Activated B cell treated with CpG ODN at 0.5 μM for 24 hours (primary cell): ENCODE measurements around the gene TNFAIP3. TPM values are rescaled to one million over a fixed set of nuclear protein-coding genes. Genes with fewer than 3 reads are reported as not detected.
A peak's percentile ranks its signal among the peaks of the same experiment; 100 is the strongest.

Source experiments
- ATAC-seq: fragments of 200-7000 bp; cut with Tn5 transposase; one replicate; pipeline ENCODE4 v1.10.0; 2021; ENCODE audit warnings: low read depth, mild to moderate bottlenecking, moderate library complexity
- CTCF ChIA-PET: fragments of 350-600 bp; sonication (Branson Sonifier 250); formaldehyde crosslinking; loops from one replicate; lab custom pipeline; 2021; ENCODE audit warnings: antibody characterized with exemption; lab: Charles Lee
- POLR2A ChIA-PET: fragments of 350-600 bp; sonication (Branson Sonifier 250); formaldehyde crosslinking; loops from one replicate; lab custom pipeline; 2021; ENCODE audit warnings: antibody characterized with exemption; lab: Charles Lee
- DNase-seq: peaks from one replicate; pipeline ENCODE4 v3.0.0; 2022
- H3K27ac Mint-ChIP-seq: one replicate; pipeline ENCODE4 v1.8.0; 2020; ENCODE audit warnings: mixed read lengths
- H3K27me3 Mint-ChIP-seq: one replicate; pipeline ENCODE4 v1.8.0; 2021; ENCODE audit warnings: mixed read lengths
- H3K36me3 Mint-ChIP-seq: one replicate; pipeline ENCODE4 v1.8.0; 2021; ENCODE audit warnings: low read depth, mixed read lengths
- H3K4me1 Mint-ChIP-seq: one replicate; pipeline ENCODE4 v1.8.0; 2021; ENCODE audit warnings: mixed read lengths
- H3K4me3 Mint-ChIP-seq: one replicate; pipeline ENCODE4 v1.8.0; 2020; ENCODE audit warnings: mild to moderate bottlenecking, mixed read lengths
- H3K9me3 Mint-ChIP-seq: one replicate; pipeline ENCODE4 v1.8.0; 2020; ENCODE audit warnings: mixed read lengths
- intact Hi-C: fragments of 100-400 bp; cut with micrococcal nuclease; formaldehyde crosslinking; loops from one replicate; pipeline ENCODE4 v1.15.1; 2024
- total RNA-seq: library from RNA; stranded (reverse); gene quantifications from 2 replicates; pipeline ENCODE4 v1.2.3, GENCODE V29; 2022
- TF ChIP-seq, protein P1 (sequence below): fragments of 200-600 bp; IDR thresholded peaks from one replicate; pipeline ENCODE4 v1.8.0; 2022; ENCODE audit warnings: antibody characterized with exemption, mild to moderate bottlenecking

Gene TNFAIP3
- total RNA-seq, 1 donor from 2014 or later, result 226 TPM

DNA sequence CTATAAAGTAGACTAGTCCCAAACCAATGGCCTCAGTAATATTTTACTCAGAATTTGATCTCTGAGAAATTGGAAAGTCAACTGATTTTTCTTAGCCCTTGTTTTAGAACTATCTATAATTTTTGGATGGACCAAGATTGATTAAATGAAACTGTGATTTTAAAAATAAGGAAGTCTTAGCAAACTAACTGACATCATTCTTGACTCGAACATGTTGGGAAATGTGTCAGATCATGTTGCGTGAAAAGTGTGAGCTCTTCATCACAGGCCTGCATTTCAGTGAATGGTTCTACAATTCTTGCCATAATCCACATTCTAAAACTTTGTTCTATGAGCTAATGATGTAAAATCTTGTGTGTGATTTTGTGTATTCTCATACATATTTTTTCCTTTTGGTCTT is 11.0 kb downstream of the TNFAIP3 start:
- no peak overlapping the region for H3K4me3 Mint-ChIP-seq
- CTCF ChIA-PET, result interaction anchor here (1.7 to 3.8 kb wide), 2 partner anchors 61 to 67 kb away, joined by 5 to 11 read pairs; no protein-coding TSS in a partner anchor

DNA sequence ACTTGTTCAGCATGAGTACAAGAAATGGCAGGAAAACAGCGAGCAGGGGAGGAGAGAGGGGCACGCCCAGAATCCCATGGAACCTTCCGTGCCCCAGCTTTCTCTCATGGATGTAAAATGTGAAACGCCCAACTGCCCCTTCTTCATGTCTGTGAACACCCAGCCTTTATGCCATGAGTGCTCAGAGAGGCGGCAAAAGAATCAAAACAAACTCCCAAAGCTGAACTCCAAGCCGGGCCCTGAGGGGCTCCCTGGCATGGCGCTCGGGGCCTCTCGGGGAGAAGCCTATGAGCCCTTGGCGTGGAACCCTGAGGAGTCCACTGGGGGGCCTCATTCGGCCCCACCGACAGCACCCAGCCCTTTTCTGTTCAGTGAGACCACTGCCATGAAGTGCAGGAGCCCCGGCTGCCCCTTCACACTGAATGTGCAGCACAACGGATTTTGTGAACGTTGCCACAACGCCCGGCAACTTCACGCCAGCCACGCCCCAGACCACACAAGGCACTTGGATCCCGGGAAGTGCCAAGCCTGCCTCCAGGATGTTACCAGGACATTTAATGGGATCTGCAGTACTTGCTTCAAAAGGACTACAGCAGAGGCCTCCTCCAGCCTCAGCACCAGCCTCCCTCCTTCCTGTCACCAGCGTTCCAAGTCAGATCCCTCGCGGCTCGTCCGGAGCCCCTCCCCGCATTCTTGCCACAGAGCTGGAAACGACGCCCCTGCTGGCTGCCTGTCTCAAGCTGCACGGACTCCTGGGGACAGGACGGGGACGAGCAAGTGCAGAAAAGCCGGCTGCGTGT is 11.6 kb downstream of the TNFAIP3 start:
- Mint-ChIP-seq H3K9me3 (no peaks in the 10 kb centered on the region), H3K4me3 (no peak overlapping the region), H3K27me3 (no peaks in the 10 kb centered on the region), H3K27ac (peak overlapping the region; percentile 30), H3K36me3 (peaks cover 93% of the 10 kb centered on the region), H3K4me1 (peaks cover 50% of the 10 kb centered on the region)
- DNase-seq (no peak), ATAC-seq (no peak)
- intact Hi-C loops, result no loop called here
- ChIA-PET CTCF (interaction anchor here (3.8 kb wide), 1 partner anchor 66 kb away, joined by 11 read pairs; no protein-coding TSS in a partner anchor), POLR2A (interaction anchor here (0.9 kb wide), 1 partner anchor 62 kb away, joined by 3 read pairs; no protein-coding TSS in a partner anchor)
- TF ChIP-seq, protein P1, sequence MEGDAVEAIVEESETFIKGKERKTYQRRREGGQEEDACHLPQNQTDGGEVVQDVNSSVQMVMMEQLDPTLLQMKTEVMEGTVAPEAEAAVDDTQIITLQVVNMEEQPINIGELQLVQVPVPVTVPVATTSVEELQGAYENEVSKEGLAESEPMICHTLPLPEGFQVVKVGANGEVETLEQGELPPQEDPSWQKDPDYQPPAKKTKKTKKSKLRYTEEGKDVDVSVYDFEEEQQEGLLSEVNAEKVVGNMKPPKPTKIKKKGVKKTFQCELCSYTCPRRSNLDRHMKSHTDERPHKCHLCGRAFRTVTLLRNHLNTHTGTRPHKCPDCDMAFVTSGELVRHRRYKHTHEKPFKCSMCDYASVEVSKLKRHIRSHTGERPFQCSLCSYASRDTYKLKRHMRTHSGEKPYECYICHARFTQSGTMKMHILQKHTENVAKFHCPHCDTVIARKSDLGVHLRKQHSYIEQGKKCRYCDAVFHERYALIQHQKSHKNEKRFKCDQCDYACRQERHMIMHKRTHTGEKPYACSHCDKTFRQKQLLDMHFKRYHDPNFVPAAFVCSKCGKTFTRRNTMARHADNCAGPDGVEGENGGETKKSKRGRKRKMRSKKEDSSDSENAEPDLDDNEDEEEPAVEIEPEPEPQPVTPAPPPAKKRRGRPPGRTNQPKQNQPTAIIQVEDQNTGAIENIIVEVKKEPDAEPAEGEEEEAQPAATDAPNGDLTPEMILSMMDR, result no peak

More for the DNA sequence above, 11.0 kb downstream of the TNFAIP3 start:
- intact Hi-C loops, result no loop called here
- peak overlapping the region; percentile 30 for H3K27ac Mint-ChIP-seq
- ATAC-seq, result no peak
- no peaks in the 10 kb centered on the region for H3K27me3 Mint-ChIP-seq
- H3K4me1 Mint-ChIP-seq, result peaks cover 52% of the 10 kb centered on the region
- H3K9me3 Mint-ChIP-seq, result no peaks in the 10 kb centered on the region
- TF ChIP-seq, protein P1, result no peak
- DNase-seq, result no peak
- H3K36me3 Mint-ChIP-seq, result peaks cover 94% of the 10 kb centered on the region
- POLR2A ChIA-PET, result interaction anchor here (0.6 kb wide), 1 partner anchor 31 kb away, joined by 5 read pairs; no protein-coding TSS in a partner anchor

DNA sequence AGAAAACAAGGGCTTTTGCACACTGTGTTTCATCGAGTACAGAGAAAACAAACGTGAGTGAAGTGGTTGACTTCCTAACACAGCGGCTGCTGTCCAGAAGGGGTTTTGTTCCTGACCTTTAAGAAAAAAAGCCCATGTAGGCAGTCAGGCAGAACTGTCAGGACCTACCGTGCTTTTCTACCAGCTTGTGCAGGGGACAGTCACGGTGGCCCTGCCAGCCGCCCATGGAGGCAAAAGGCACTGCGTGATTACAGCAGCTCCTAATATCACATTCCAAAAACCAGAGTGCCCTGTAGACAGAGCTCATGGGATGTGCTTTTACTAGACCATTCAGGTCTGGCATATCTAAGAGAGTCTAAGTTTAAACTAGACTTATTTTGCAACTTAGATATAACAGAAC is 12.2 kb downstream of the TNFAIP3 start:
- DNase-seq (no peak), ATAC-seq (no peak)
- ChIA-PET POLR2A (interaction anchor here (0.9 kb wide), 1 partner anchor 61 kb away, joined by 3 read pairs; no protein-coding TSS in a partner anchor), CTCF (interaction anchor here (3.8 kb wide), 1 partner anchor 65 kb away, joined by 11 read pairs; no protein-coding TSS in a partner anchor)
- peaks cover 48% of the 10 kb centered on the region for H3K4me1 Mint-ChIP-seq
- peaks cover 92% of the 10 kb centered on the region for H3K36me3 Mint-ChIP-seq
- H3K27me3 Mint-ChIP-seq, result no peaks in the 10 kb centered on the region
- H3K27ac Mint-ChIP-seq, result no peak overlapping the region
- H3K9me3 Mint-ChIP-seq, result no peaks in the 10 kb centered on the region
- intact Hi-C loops, result no loop called here
- H3K4me3 Mint-ChIP-seq, result no peak overlapping the region
- TF ChIP-seq, protein P1, result no peak

DNA sequence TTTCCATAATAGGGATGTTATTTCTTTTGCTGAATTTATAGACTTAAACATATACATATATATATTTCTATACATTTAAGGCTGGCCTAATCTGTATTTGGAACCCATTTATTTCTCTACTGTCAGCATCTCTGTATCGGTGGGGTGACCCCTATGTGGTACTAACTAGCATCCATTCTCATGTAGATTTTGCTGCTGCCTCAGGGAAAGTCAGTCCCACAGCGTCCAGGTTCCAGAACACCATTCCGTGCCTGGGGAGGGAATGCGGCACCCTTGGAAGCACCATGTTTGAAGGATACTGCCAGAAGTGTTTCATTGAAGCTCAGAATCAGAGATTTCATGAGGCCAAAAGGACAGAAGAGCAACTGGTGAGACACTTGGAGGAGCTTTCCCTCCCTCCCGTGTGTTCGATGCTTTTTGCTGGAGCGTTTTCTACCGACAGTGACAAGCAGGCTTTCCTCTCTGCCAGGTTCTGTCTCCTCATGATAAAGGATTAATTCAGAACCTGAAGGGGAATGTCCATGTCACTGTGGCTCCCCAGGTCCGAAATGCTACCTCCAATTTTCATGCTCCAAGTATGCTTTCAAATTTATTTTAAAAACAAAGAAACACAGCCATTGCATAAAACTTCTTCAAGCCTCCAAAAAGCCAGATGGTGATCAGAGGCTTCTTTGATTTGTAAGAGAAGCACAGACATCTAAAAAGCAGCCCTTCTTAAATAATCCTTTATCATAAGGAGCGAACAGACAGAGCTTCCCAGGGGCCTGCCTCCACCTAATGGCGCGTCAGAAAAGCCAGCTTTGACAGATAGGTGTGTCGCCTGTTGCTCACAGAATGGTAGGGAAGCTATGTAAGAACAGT is 13.1 kb downstream of the TNFAIP3 start:
- Mint-ChIP-seq H3K27ac (no peak overlapping the region), H3K4me1 (peaks cover 41% of the 10 kb centered on the region), H3K9me3 (no peaks in the 10 kb centered on the region), H3K36me3 (peaks cover 90% of the 10 kb centered on the region), H3K27me3 (no peaks in the 10 kb centered on the region), H3K4me3 (no peak overlapping the region)
- POLR2A ChIA-PET, result interaction anchor here (0.6 to 2.4 kb wide), 5 partner anchors 9 to 81 kb away, joined by 3 to 16 read pairs (median 4); partner anchors contain the start of gene TNFAIP3
- CTCF ChIA-PET, result interaction anchor here (0.9 to 3.8 kb wide), 2 partner anchors 59 to 65 kb away, joined by 5 to 11 read pairs; no protein-coding TSS in a partner anchor
- intact Hi-C loops, result no loop called here
- TF ChIP-seq, protein P1, result no peak
- DNase-seq, result no peak
- ATAC-seq, result no peak
